KOPT-K1 (cell line): ENCODE measurements around the gene GALM.
A peak's percentile ranks its signal among the peaks of the same experiment; 100 is the strongest.
"Not testable (repeated sequence)": the region's sequence is repeated elsewhere in the genome, so short reads cannot be mapped to it uniquely, and the experiment has no call there.

ENCODE experiments used
- H3K27ac ChIP-seq: fragments of 200-600 bp; sonication (generic); 2 replicates; pipeline ENCODE4 v1.5.1; 2016; ENCODE audit warnings: antibody characterized with exemption, mild to moderate bottlenecking, low read depth, low read length; ENCODE audit not compliant: poor library complexity, severe bottlenecking
- H3K36me3 ChIP-seq: fragments of 200-600 bp; sonication (generic); 2 replicates; pipeline ENCODE4 v1.5.1; 2017; ENCODE audit warnings: antibody characterized with exemption, mild to moderate bottlenecking, low read length, moderate library complexity; ENCODE audit not compliant: insufficient read depth
- H3K9me3 ChIP-seq: fragments of 200-600 bp; sonication (generic); 2 replicates; pipeline ENCODE4 v1.5.1; 2017; ENCODE audit warnings: antibody characterized with exemption, low read length, mild to moderate bottlenecking; ENCODE audit not compliant: insufficient read depth, poor library complexity, severe bottlenecking

Gene GALM

DNA sequence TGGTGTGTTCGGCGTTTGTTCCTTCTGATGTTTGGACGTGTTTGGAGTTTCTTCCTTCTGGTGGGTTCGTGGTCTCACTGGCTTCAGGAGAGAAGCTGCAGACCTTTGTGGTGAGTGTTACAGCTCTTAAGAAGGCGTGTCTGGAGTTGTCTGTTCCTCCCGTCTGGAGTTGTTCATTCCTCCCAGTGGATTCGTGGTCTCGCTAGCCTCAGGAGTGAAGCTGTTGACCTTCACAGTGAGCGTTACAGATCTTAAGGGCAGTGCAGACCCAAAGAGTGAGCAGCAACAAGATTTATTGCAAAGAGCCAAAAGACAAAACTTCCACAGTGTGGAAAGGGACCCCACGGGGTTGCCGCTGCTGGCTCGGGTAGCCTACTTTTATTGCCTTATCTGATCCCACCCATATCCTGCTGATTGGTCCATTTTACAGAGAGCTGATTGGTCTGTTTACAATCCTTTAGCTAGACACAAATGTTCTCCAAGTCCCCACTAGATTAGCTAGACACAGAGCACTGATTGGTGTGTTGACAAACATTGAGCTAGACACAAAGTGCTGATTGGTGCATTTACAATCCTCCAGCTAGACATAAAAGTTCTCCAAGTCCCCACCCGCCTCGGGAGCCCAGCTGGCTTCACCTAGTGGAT is 23.4 kb upstream of the GALM start:
- H3K36me3 ChIP-seq, H3K9me3 ChIP-seq: not testable (repeated sequence)
- peak overlapping the region; percentile 91 for H3K27ac ChIP-seq

DNA sequence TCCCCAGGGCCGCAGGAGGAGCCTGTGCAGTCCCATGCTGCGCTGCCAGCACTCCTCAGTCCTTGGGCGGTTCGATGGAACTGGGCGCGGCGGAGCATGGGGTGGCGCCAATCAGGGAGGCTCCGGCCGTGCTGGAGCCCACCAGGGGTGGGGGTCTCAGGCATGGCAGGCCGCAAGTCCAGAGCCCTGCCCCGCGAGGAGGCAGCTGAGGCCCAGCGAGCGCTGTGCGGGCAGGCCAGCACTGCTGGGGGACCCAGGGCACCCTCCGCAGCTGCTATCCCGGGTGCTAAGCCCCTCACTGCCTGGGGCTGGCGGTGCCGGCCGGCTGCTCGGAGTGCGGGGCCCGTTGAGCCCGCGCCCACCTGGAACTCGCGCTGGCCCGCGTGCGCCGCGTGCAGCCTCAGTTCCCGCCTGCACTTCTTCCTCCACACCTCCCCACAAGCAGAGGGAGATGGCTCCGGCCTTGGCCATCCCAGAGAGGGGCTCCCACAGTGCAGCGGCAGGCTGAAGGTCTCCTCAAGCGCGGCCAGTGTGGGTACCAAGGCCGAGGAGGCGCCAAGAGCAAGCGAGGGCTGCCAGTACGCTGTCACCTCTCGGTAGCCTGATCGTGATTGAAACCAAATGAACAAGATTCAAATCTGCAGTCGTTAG is 22.8 kb upstream of the GALM start:
- Histone ChIP-seq H3K9me3 (no peaks in the 10 kb centered on the region), H3K36me3 (no peaks in the 10 kb centered on the region), H3K27ac (peak overlapping the region; percentile 91)

DNA sequence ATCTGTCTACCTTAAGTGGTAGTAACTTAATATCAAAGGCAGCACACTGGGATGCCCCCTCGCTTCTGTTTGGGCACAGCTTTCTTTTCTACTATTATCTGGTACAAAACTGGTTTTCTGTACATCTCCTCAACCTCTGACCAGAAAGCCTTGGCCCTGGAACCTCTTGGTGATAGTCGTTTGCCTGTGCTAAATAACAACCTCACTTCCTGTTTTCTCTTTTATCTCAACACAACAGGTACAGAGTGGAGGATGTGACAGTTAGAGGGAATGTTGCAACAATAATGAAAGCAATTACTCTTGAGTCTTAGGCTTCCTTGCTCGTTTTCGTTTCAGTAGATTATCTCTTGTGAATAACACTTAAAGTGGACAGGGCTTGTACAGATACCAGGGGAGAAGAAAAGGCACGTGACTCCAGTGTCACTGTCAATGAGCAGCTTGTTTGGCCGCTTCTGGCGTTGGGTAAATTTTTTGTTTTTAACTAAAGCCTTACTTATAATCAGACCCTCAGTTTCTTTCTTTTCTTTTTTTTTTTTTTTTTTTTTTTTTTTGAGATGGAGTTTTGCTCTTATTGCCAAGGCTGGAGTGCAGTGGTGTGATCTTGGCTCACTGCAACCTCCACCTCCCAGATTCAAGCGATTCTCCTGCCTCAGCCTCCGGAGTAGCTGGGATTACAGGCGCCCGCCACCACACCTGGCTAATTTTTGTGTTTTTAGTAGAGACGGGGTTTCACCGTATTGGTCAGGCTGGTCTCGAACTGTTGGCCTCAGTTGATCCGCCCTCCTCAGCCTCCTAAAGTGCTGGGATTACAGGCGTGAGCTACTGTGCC is 22.0 kb upstream of the GALM start:
- H3K9me3 ChIP-seq, H3K36me3 ChIP-seq: not testable (repeated sequence)
- H3K27ac ChIP-seq, result peak overlapping the region; percentile 91

DNA sequence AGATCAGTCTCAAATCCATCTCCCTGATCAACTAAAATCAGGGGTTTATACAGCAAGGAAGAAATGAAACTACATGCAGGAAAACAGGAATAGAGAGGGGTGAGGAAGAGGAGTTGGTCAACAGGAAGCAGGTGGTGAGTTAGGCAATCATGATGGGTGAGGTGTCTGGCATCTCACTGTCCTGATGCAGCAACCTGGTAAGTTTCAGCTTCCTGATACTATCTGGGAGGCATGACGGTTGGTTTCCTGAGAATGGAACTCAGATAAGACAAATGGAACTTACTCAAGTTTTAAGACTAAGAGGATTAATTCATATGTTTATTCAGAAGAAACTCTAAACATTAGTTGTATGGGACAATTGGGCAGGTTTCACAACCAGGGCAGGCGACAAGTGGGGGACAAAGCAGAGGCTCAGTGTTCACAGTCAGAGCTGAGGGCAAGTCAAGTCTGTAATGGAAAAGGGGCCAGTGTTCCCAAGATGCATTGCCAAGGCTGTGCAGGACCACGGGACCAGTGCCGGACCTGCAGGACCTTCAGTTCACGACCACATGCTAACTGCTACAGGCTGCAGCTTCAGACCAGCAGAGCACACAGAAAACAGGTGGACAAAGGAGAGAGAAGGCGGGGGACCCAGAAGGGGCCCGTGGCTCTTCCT is 17.7 kb upstream of the GALM start:
- H3K36me3 ChIP-seq, result no peaks in the 10 kb centered on the region
- peak overlapping the region; percentile 60 for H3K27ac ChIP-seq
- H3K9me3 ChIP-seq, result no peaks in the 10 kb centered on the region

DNA sequence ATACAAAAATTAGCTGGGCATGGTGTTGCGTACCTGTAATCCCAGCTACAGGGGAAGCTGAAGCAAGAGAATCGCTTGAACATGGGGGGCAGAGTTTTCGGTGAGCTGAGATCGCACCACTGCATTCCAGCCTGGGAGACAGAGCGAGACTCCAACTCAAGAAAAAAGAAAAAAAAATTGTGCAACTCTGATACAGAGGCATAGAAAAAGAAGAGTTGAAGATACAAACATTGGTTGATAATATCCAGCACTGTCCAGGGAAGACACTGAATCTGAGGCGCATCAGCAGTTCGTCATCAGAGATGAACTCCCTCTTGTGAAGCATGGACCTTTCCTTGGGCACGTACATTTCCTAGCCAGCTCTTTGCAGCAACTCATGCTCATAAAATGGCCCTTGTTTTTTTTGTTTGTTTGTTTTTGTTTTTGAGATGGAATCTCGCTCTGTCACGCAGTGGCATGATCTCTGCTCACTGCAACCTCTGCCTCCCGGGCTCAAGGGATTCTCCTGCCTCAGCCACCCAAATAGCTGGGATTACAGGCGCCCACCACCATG is 16.7 kb upstream of the GALM start:
- no peaks in the 10 kb centered on the region for H3K36me3 ChIP-seq
- H3K27ac ChIP-seq, result peak overlapping the region; percentile 60
- H3K9me3 ChIP-seq, result no peaks in the 10 kb centered on the region

DNA sequence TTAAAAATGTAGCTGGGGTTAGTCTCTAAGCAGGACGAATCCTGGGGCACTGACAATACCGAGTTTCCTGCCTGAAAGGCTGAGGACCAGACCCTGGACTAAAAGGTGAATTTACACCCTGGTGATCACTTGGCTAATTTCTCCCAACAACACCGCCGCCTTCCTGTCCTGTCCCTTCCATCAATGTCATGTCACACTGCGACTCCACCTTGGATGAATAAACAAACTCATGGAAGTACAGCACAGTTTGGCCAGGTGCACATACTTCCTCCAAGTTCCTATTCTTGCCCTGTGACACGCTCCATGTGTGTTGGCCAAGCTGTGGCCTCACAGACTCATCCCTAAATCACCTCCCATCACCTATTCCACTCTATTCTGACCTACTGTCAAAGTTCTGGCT is 15.9 kb upstream of the GALM start:
- H3K36me3 ChIP-seq, result no peaks in the 10 kb centered on the region
- H3K9me3 ChIP-seq, result no peaks in the 10 kb centered on the region
- H3K27ac ChIP-seq, result no peak overlapping the region

DNA sequence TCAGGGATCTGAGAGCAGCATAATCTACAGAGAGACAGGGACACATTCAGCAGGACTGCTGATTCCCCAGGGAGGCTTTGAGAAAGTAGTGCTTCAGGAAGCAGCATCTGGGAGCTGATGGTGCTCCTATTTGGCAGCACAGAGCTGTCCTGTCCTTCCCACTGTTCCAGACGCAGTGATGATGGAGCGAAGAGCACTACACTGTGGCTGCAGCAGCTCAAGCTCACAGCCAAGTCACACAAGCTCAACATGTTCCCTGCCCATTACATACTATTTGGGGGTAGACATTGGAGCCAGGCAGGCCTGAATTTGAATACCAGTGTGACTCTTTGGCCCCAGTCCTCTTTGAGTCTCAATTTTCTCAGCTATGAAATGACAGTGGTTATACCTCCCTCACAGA is 15.2 kb upstream of the GALM start:
- Histone ChIP-seq H3K36me3 (no peaks in the 10 kb centered on the region), H3K9me3 (no peaks in the 10 kb centered on the region)

DNA sequence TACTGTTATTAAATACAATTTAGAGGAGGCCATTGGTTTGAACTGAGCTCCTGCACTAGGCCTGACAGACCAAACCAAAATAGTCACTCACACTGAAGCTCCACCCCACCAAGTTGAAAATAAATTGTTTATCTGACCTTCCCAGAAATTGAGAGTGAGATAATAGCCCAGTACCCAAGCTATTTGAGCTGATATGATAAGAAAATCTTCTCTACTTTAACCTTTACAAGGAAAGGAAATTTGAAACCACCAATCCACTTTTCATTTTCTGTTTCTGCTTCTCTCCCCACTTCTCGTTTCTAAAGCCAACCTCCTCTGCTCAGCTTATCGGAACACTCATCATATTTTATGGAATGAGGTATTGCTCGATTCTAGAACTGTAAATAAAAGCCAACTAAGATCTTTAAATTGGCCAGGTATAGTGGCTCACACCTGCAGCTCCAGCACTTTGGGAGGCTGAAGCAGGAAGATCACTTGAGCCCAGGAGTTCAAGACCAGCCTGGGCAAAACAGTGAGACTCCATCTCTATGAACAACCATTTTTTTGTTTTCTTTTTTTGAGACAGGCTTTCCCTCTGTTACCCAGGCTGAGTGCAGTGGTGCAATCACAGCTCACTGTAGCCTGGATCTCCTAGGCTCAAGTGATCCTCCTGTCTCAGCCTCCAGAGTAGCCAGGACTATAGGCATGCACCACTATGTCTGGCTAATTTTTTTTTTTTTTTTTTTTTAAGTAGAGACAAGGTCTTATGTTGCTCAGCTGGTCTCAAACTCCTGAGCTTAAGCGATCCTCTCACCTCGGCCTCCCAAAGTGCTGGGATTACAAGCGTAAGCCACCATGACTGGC is 13.3 kb upstream of the GALM start:
- H3K36me3 ChIP-seq, result no peaks in the 10 kb centered on the region
- H3K9me3 ChIP-seq, result no peaks in the 10 kb centered on the region
- H3K27ac ChIP-seq, result peak overlapping the region; percentile 45

More for the DNA sequence above, 15.2 kb upstream of the GALM start:
- H3K27ac ChIP-seq, result no peak overlapping the region

DNA sequence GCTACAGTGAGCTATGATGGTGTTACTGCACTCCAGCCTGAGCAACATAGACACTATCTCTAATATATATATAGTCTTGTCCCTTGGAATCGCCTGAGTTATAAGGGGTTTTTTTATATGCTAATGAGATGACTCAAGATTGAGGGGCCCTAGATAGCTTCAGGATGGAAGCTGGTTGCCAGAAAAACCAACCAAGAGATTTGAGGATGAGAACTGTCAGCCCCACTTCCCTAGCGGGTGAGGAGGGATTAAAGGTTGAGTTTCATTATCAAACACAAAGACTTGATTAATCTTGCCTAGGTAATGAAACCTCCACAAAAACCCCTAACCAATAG is 12.6 kb upstream of the GALM start:
- Histone ChIP-seq H3K36me3 (no peaks in the 10 kb centered on the region), H3K27ac (peak overlapping the region; percentile 45), H3K9me3 (no peaks in the 10 kb centered on the region)

DNA sequence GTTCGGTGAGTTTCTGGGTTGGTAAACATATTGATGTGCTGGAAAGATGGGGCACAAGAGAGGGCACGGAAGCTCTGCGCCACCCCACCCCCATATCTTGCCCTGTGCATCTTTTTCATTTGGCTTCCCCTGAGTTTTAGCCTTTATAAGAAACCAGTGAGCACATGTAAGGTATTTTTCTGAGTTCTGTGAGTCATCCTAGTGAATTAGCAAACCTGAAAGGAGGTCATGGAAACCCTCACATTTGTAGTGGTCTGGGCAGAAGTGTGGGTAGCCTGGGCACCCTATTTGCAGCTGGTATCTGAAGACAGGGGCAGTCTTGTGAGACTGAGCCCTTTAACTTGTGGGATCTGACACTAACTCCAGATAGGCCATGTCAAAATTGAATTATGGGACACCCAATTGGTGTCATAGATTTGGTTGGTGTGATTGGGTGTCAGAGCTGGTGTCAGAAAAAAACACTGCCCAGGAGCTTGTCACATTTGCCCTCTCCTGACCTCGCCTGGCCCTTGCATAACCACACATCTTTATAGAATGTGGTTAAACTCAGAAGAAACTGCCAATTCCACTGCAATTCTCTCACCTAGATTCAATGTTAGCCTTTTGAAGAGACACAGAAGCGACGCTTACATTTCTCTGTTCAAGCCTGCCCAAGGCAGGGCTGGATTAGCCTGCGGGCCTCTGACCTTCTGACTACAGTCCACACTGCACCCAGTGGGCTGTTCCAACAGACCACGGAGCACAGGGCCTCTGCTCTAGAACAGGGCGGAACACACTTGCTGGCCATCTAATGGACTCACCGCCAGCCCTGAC is 12.0 kb upstream of the GALM start:
- H3K27ac ChIP-seq, result peak overlapping the region; percentile 45
- no peaks in the 10 kb centered on the region for H3K9me3 ChIP-seq
- H3K36me3 ChIP-seq, result no peaks in the 10 kb centered on the region

DNA sequence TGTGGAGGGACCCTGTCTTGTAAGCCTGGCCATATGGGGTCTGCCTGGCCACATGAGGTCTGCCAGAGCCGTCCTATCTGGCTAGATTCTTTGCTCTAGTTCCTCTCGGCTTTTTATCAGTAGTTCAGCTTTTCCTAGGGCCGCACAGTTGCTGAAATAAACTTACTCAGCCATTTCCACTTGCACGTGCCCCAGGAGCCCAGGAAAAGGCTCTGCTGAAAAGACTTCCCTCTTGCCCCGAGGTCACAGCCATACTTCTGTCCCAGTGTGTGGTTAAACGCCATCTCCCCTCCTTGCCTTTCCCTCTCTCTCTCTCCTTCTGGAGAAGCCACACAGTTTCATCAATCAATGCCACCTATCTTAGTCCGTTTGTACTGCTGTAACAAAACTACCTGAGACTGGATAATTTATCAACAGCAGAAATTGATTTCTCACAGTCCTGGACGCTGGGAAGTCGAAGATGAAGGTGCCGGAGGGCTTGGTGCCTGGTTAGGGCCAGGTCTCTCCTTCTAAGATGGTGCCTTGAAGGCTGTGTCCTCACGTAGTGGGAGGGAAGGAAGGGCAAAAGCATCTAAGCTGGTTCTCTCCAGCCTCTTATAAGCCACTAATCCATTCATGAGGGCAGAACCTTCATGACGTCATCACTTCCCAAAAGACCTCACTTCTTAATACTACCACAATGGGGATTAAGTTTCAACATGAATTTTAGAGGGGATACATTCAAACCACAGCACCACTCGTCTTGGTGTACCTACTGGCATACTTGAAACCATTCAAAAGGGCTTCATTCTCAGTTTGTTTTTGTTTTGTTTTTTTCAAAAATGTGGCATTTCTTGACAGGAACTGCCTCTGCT is 11.2 kb upstream of the GALM start:
- Histone ChIP-seq H3K27ac (peak overlapping the region; percentile 45), H3K36me3 (no peaks in the 10 kb centered on the region), H3K9me3 (no peaks in the 10 kb centered on the region)

DNA sequence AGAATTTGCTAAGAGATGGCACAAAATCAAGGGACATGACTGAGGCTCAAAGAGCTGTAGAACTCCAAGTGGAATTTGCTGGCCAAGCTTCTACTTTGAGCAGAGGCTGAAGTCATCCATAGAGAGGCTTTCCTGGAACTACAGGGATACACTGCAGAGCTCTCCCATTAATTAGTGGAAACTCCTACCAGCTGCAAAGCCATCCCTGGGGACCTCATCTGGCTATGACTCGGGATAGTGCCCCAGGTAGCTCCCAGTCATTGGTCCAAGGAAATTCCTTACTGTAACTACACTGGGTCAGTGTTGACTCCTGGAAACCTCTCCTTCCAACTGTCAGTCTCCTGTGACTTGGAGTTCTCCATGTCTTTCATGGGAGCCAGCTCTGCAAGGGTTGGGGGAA is 10.5 kb upstream of the GALM start:
- Histone ChIP-seq H3K27ac (no peak overlapping the region), H3K9me3 (no peaks in the 10 kb centered on the region)

DNA sequence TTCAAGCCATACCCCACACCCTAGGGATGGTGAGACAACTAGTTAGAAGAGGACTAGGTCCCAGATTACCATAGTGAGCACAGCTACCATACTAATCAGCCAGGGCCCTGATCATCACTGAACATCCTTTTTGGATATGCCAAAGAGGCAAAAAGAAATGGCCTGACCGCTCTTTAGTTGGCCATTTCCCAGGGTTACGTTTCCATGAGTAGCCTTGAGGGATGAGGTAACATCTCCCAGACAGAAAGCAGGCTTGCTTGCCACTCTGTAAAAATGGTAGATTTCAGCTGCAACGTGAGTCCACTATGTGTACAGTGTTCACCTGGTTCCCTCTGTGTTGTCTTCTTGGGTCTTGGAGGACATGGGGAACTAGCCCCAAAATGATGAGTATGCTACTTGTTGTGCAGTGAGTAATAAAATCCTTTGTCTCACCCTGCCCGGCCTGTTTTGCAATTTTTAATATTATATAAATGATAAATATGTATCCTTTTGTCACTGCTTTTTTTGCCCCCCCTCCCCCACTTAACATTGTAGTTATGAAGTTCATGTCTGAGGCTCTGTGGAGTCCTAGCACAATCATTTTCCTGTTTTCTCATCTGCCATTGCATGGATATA is 8.9 kb upstream of the GALM start:
- Histone ChIP-seq H3K36me3 (no peaks in the 10 kb centered on the region), H3K9me3 (no peaks in the 10 kb centered on the region), H3K27ac (no peak overlapping the region)

More for the DNA sequence above, 10.5 kb upstream of the GALM start:
- no peaks in the 10 kb centered on the region for H3K36me3 ChIP-seq
